Activated CD8-positive, alpha-beta T cell treated with anti-CD3 and anti-CD28 coated beads, Interleukin-2, amount 10 ng/mL, durations not matched to agents 7 days and 5 days (primary cell): Measurements from ENCODE around the gene C20orf173. TPM values are rescaled to one million over a fixed set of nuclear protein-coding genes. Genes with fewer than 3 reads are reported as not detected.

ENCODE experiments used
- ATAC-seq: fragments of 150-1000 bp; cut with Tn5 transposase; one replicate; pipeline ENCODE4 v1.10.0; 2021; ENCODE audit warnings: moderate library complexity
- CTCF ChIA-PET: fragments of 350-600 bp; sonication (Branson Sonifier 250); formaldehyde crosslinking; loops from one replicate; lab custom pipeline; 2021; ENCODE audit warnings: antibody characterized with exemption; lab: Charles Lee
- POLR2A ChIA-PET: fragments of 350-600 bp; sonication (Branson Sonifier 250); formaldehyde crosslinking; loops from one replicate; lab custom pipeline; 2021; ENCODE audit warnings: antibody characterized with exemption; lab: Charles Lee
- DNase-seq: peaks from one replicate; pipeline ENCODE4 v3.0.0-alpha.2; 2020
- H3K27ac Mint-ChIP-seq: one replicate; pipeline ENCODE4 v1.8.0; 2021; ENCODE audit warnings: mild to moderate bottlenecking, mixed read lengths
- H3K27me3 Mint-ChIP-seq: one replicate; pipeline ENCODE4 v1.8.0; 2021; ENCODE audit warnings: low read depth, mixed read lengths
- H3K36me3 Mint-ChIP-seq: one replicate; pipeline ENCODE4 v1.8.0; 2021; ENCODE audit warnings: low read depth, mixed read lengths
- H3K4me1 Mint-ChIP-seq: one replicate; pipeline ENCODE4 v1.8.0; 2021; ENCODE audit warnings: low read depth, mixed read lengths
- H3K4me3 Mint-ChIP-seq: one replicate; pipeline ENCODE4 v1.8.0; 2021; ENCODE audit warnings: mild to moderate bottlenecking, mixed read lengths
- H3K9me3 Mint-ChIP-seq: one replicate; pipeline ENCODE4 v1.8.0; 2022; ENCODE audit warnings: mixed read lengths; ENCODE audit not compliant: insufficient read depth
- total RNA-seq, 2 experiments: library from RNA; stranded (reverse); gene quantifications; one replicate each; pipeline ENCODE4 v1.2.3, GENCODE V29; 2021

Gene C20orf173
- total RNA-seq, 2 experiments from 2014 or later, result not detected

DNA sequence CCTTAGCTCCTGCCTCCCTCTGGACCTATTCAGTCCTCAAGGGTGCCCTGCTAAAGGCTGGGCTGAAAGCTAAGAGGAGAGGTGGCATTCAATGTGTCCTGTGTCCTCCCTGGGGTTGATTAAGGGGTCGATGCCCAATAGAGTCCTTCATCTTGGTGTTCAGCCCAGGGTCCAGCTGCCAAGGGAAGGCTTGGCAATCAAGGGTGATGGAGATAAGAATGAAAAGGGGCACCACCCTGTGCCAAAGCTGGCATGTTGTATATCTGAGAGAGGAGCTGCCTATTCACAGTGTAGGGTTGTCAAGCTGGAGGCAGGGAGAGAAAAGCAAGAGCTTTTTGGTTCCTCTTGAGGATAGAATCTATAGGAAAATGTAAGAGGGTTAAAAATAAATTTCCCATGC is 12.3 kb downstream of the C20orf173 start:
- DNase-seq, result no peak
- Mint-ChIP-seq H3K27ac (no peak overlapping the region), H3K4me3 (no peak overlapping the region), H3K27me3 (no peaks in the 10 kb centered on the region), H3K4me1 (no peaks in the 10 kb centered on the region), H3K9me3 (no peaks in the 10 kb centered on the region), H3K36me3 (peaks cover 12% of the 10 kb centered on the region)
- POLR2A ChIA-PET, result interaction anchor here (1.2 kb wide), 1 partner anchor 27 kb away, joined by 3 read pairs; no protein-coding TSS in a partner anchor
- CTCF ChIA-PET, result interaction anchor here (1.0 kb wide), 1 partner anchor 25 kb away, joined by 3 read pairs; no protein-coding TSS in a partner anchor
- no peak for ATAC-seq

DNA sequence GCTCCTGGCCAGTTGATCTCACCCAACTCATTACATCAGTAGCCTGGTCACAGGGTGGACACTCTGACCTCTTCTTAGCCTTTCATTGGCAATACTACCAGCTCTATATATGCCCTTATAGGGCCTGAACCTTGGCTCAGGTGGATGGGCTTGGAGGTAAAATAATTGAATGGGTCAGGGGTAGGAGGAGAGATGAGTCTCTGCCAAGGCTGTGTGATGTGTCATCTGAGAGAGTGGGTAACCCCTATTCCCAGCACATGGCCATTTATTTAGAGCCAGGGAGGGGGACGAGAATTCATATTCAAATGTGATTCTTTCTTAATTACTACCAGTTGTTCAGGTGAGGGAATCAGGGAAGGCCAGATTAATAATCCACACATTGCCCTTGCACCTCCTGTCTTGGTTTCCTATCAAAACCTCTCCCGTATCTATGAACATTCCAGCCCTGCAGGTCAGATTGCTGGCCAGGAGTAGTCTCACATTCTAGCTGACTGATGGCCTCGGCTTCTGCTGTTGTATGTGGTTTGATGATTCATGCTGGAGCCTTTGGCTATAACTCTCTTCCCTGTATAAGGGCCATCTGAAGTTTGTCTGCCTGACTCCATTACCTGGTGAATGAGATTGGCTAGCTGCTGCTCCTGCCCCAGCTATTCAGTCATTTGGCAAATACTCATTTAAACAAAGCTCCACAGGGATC is 13.4 kb downstream of the C20orf173 start:
- Mint-ChIP-seq H3K4me3 (no peak overlapping the region), H3K27ac (no peak overlapping the region), H3K9me3 (no peaks in the 10 kb centered on the region), H3K4me1 (no peaks in the 10 kb centered on the region), H3K27me3 (no peaks in the 10 kb centered on the region), H3K36me3 (peaks cover 20% of the 10 kb centered on the region)
- POLR2A ChIA-PET, result interaction anchor here (0.9 kb wide), 2 partner anchors 10 to 13 kb away, joined by 4 read pairs; no protein-coding TSS in a partner anchor
- DNase-seq (no peak), ATAC-seq (no peak)
- CTCF ChIA-PET, result no interaction called here

DNA sequence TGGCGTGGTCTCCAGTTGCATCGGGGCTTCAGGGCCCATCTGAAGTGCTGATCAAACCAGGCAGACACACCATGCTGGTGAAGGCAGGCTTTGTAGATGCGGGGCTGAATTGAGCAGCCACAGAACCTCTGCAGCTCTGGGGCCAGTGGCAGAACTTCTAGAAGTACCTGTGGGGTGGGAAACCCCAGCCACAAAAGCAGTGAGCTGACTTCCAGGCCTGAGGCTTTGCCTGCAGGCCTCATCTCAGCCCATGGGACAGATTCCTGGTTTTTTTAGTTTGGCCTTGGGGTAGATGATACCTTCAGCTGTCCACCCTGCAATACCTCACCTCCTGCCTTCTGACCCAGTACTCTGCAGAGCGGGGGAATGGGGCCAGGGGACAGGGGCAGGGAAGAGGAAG is 14.1 kb downstream of the C20orf173 start:
- Mint-ChIP-seq H3K27me3 (no peaks in the 10 kb centered on the region), H3K9me3 (no peaks in the 10 kb centered on the region), H3K4me1 (no peaks in the 10 kb centered on the region), H3K27ac (no peak overlapping the region), H3K4me3 (no peak overlapping the region), H3K36me3 (peaks cover 23% of the 10 kb centered on the region)
- POLR2A ChIA-PET, result interaction anchor here (0.9 kb wide), 1 partner anchor 12 kb away, joined by 4 read pairs; no protein-coding TSS in a partner anchor
- no peak for DNase-seq
- no peak for ATAC-seq
- CTCF ChIA-PET, result no interaction called here

DNA sequence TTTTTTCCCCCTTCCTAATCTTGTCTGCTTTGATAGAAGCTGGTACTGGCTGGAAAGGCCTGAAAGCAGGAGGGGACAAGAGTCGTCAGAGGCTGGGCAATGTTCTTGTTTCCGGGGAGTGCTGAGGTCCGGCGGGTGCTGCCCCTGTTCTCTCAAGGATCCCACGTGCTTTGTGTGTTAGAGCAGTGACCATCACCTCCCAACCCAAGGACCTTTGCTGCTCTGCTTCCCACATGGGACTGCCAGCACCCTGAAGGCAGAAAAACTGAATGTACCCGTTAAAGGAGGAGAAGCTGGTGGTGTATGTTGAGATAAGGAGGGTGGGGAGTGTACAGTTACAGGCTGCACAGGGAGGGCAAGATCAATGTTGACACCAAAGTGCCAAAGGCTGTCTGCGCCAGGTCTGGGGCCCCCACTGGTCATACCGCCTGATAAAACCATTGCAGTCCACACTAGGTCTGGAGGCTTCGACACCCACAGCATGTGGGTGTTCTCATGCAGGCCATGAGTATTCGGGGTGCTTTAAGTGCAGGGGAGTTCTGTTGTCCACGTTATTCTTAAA is 15.0 kb downstream of the C20orf173 start:
- Mint-ChIP-seq H3K4me3 (no peak overlapping the region), H3K36me3 (peaks cover 28% of the 10 kb centered on the region), H3K27me3 (no peaks in the 10 kb centered on the region), H3K27ac (no peak overlapping the region), H3K9me3 (no peaks in the 10 kb centered on the region), H3K4me1 (no peaks in the 10 kb centered on the region)
- ATAC-seq, result no peak
- no peak for DNase-seq
- CTCF ChIA-PET, result no interaction called here
- POLR2A ChIA-PET, result no interaction called here

DNA sequence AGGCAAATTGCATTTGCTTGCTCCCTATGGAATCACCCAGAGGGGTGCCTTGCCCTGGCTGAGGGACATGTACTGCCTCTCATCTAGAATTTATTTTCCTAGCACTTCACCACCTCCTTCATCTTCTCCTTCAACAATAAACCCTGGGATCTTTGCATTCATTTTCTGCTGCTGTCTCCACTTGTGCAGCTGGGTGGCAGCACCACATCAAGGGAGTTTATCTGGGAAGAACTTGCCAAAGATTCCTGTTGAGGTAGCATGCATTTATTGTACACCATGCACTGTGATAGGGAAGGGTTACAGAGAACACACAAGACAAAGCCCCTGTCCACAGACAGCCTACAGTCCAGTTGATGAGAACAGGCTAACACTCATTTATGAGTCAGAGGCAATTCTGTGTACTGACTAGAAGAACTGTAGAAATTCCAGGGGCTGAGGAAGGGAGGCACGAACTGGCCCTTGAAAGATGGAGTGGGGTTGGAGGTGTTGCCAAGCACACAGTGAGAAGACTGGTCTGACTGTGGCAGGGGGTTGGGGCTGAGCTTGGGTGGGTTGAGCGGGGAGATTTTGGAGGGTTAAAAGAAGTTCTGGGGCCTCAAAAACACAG is 17.5 kb downstream of the C20orf173 start:
- ATAC-seq, result no peak

DNA sequence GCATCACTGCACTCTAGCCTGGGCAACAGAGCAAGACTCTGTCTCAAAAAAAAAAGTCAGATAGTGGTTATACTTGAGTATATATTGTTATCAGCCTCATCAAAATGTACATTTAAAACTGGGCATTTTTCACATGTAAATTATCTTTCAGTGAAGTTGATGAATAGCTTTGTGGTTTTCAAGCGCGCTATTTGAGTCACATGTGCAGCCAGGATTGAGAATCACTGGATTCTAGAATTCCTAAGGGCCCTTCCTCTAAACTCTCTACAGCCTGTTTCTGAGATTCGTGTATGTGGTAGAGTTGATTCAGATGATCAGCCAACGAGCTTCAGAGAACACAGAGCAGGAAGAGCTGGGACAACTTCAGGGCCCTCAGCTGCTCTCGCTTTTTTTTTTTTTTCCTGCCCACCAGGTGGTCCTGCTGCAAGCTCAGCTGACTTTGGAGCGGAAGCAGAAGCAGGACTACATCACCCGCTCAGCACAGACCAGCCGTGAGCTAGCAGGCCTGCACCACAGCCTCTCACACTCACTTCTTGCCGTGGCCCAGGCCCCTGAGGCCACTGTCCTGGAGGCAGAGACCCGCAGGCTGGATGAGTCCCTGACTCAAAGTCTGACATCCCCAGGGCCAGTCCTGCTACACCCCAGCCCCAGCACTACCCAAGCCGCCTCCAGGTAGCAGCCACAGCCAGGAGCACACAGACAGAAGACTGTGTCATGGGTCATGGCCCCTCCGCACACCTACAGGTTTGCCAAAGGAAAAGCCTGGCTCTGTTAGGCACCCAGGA is 18.3 kb downstream of the C20orf173 start:
- CTCF ChIA-PET, result interaction anchor here (0.5 to 0.9 kb wide), 2 partner anchors 48 to 444 kb away, joined by 3 read pairs; partner anchors contain the start of gene SCAND1
- DNase-seq, result no peak
- Mint-ChIP-seq H3K27ac (no peak overlapping the region), H3K4me3 (no peak overlapping the region), H3K27me3 (no peaks in the 10 kb centered on the region), H3K4me1 (peaks cover 15% of the 10 kb centered on the region), H3K36me3 (peaks cover 52% of the 10 kb centered on the region), H3K9me3 (no peaks in the 10 kb centered on the region)
- POLR2A ChIA-PET, result interaction anchor here (0.7 to 1.4 kb wide), 2 partner anchors 20 to 56 kb away, joined by 3 to 8 read pairs; no protein-coding TSS in a partner anchor
- ATAC-seq, result no peak

More for the DNA sequence above, 17.5 kb downstream of the C20orf173 start:
- Mint-ChIP-seq H3K36me3 (peaks cover 45% of the 10 kb centered on the region), H3K4me3 (no peak overlapping the region), H3K27me3 (no peaks in the 10 kb centered on the region), H3K9me3 (no peaks in the 10 kb centered on the region), H3K4me1 (peaks cover 7% of the 10 kb centered on the region), H3K27ac (no peak overlapping the region)
- DNase-seq, result no peak
- CTCF ChIA-PET, result no interaction called here
- POLR2A ChIA-PET, result no interaction called here

DNA sequence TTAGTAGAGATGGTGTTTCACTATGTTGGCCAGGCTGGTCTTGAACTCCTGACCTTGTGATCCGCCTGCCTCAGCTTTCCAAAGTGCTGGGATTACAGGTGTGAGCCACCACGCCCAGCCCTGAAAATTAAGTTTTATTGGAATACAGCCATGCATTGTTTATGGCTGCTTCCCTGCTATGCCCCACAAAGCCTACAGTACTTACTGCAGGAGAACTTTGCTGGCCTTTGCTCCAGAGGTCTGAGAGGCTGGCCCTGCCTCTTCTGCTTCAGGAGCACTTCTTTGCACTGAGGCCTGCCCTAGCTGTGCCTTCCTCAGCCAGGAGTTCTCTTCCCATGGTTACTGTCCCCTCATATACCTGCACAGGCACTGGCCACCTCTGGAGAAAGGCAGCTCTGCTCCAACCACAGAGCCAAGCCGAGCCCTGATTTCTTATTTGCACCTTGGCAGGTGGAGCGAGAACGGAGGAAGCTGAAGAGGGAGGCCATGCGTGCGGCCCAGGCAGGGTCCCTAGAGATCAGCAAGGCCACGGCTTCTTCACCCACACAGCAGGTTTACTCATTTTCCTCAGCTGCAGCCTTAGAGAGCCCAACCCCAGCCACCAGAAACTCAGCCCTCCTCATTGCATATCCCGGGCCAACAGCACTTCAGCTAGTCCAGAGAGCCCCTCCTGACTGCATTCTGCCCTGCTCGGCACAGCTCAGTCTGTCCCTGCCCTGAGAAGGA is 20.8 kb downstream of the C20orf173 start:
- Mint-ChIP-seq H3K9me3 (no peaks in the 10 kb centered on the region), H3K36me3 (peaks cover 64% of the 10 kb centered on the region), H3K27ac (no peak overlapping the region), H3K4me1 (peaks cover 38% of the 10 kb centered on the region), H3K4me3 (no peak overlapping the region), H3K27me3 (no peaks in the 10 kb centered on the region)
- DNase-seq, result no peak
- CTCF ChIA-PET, result interaction anchor here (1.3 kb wide), 1 partner anchor 29 kb away, joined by 3 read pairs; no protein-coding TSS in a partner anchor
- POLR2A ChIA-PET, result interaction anchor here (1.5 kb wide), 1 partner anchor 18 kb away, joined by 4 read pairs; no protein-coding TSS in a partner anchor
- no peak for ATAC-seq

DNA sequence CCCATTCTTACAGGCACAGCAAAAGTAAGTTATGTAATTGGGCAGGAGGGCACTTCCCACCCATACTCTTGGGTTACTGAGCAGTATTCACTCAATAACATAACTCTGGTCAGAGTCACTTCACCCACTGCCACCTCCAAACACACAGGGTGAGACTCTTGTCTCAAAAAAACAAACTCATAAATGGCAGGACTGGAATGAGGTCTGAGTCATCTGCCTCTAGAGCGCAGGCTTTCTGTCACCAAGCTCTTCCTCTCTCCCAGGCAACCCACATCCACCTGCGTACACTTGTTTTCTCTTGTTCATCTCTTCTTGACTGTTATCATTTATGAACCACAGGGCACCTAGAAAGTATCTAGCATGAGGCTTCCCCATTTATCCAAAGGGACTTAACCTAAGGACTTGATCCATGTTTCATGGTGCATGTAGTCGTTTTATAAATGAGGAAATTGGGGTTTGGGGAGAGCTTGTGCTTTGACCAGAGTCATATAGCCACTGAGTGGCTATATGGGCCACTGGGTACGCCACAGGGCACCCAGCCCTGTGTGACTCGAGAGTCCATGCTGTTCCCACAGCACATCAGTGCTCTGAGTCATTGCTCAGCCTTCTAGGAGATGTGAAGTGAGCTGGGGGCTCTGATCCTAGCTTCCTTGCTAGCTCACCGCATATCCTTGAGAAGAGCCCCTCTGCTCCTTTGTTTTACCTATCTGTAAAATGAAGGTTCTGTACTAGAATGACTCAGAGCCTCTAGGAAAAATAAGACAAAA is 22.4 kb downstream of the C20orf173 start:
- H3K4me3 Mint-ChIP-seq, result no peak overlapping the region
- H3K27me3 Mint-ChIP-seq, result no peaks in the 10 kb centered on the region
- H3K4me1 Mint-ChIP-seq, result peaks cover 43% of the 10 kb centered on the region
- H3K36me3 Mint-ChIP-seq, result peaks cover 77% of the 10 kb centered on the region
- POLR2A ChIA-PET, result interaction anchor here (0.6 to 2.8 kb wide), 5 partner anchors 9 to 682 kb away, joined by 3 to 14 read pairs (median 4); partner anchors contain the start of genes NCOA6 and SCAND1
- H3K9me3 Mint-ChIP-seq, result no peaks in the 10 kb centered on the region
- CTCF ChIA-PET, result interaction anchor here (1.5 kb wide), 1 partner anchor 195 kb away, joined by 3 read pairs; no protein-coding TSS in a partner anchor
- H3K27ac Mint-ChIP-seq, result peak overlapping the region; percentile 73
- peak; percentile 35 for DNase-seq
- ATAC-seq, result peak; percentile 55

DNA sequence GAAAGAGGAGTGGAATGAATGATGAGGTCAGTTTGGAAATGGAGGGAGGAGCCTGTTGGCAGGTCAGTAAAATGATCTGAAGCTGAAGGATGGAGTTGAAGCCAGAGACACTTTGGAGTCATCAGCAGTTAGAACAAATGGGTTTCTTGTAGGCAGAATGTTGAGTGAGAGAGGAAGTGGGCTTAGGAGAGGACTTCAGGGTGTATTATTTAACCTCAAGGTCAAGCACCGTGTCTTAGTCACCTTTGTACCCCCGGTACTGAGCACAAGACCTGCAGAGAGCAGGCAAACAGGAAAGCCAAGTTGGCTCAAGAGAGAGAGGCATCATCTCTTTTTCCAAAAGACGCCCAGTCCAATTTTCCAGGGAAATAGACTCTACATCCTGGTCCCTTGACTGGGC is 23.3 kb downstream of the C20orf173 start:
- Mint-ChIP-seq H3K27me3 (no peaks in the 10 kb centered on the region), H3K27ac (peak overlapping the region; percentile 73), H3K4me1 (peaks cover 43% of the 10 kb centered on the region), H3K36me3 (peaks cover 76% of the 10 kb centered on the region), H3K4me3 (peak overlapping the region; percentile 0), H3K9me3 (no peaks in the 10 kb centered on the region)
- no peak for DNase-seq
- CTCF ChIA-PET, result interaction anchor here (0.6 to 1.5 kb wide), 2 partner anchors 15 to 196 kb away, joined by 3 read pairs; no protein-coding TSS in a partner anchor
- peak; percentile 16 for ATAC-seq
- POLR2A ChIA-PET, result interaction anchor here (0.7 to 2.8 kb wide), 4 partner anchors 10 to 681 kb away, joined by 3 to 14 read pairs (median 4); partner anchors contain the start of gene NCOA6

DNA sequence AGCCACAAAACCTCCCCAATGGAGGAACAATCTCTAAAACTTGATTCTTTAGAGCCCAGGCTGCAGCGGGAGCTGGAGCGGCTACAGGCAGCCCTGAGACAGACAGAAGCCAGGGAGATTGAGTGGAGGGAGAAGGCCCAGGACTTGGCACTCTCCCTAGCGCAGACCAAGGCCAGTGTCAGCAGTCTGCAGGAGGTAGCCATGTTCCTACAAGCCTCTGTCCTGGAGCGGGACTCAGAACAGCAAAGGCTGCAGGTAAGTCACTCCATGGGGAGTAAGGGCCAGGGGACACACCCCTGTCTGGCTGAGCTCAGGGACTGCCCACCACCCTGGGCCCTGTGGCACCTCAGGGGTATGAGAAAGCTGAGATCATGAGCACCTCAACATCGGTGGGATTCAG is 24.7 kb downstream of the C20orf173 start:
- peak overlapping the region; percentile 53 for H3K27ac Mint-ChIP-seq
- peaks cover 43% of the 10 kb centered on the region for H3K4me1 Mint-ChIP-seq
- no peaks in the 10 kb centered on the region for H3K9me3 Mint-ChIP-seq
- DNase-seq, result no peak
- H3K4me3 Mint-ChIP-seq, result no peak overlapping the region
- ATAC-seq, result no peak
- H3K27me3 Mint-ChIP-seq, result no peaks in the 10 kb centered on the region
- CTCF ChIA-PET, result no interaction called here
- peaks cover 83% of the 10 kb centered on the region for H3K36me3 Mint-ChIP-seq
- POLR2A ChIA-PET, result interaction anchor here (2.8 kb wide), 1 partner anchor 14 kb away, joined by 14 read pairs; no protein-coding TSS in a partner anchor
